Adrenal gland (tissue), 5 donors: ENCODE results near the gene ZNF184.

Experiments
- CTCF ChIP-seq, 6 experiments: fragments of 450-650 bp in 4 of 6; fragments of 200-600 bp in 2 of 6; sonication (generic) in 1 of 6; IDR thresholded peaks; 1 replicate in 5 of 6; 2 replicates in 1 of 6; pipeline versions ENCODE4 v1.5.1 to v1.8.0; 2016 to 2021; ENCODE audit warnings: antibody characterized with exemption in 6 of 6, mild to moderate bottlenecking in 2 of 6, moderate library complexity in 1 of 6
- POLR2A ChIP-seq, 2 donors: fragments of 450-650 bp; IDR thresholded peaks; one replicate each; pipeline ENCODE4 v1.6.1; 2017; ENCODE audit warnings: antibody characterized with exemption in 2 of 2, mild to moderate bottlenecking in 2 of 2, moderate library complexity in 1 of 2
- donor health status: DM: no; HTN: no; CAD: no.

GRCh38 chr6:27501187-27501586 lies 28.3 kb upstream of the ZNF184 start:
- TF ChIP-seq POLR2A (IDR thresholded peaks at IDR 0.05) (no peak), CTCF (IDR thresholded peaks at IDR 0.05) (no peak)
